ENCODE measurements around the gene UNC13A.

DNA sequence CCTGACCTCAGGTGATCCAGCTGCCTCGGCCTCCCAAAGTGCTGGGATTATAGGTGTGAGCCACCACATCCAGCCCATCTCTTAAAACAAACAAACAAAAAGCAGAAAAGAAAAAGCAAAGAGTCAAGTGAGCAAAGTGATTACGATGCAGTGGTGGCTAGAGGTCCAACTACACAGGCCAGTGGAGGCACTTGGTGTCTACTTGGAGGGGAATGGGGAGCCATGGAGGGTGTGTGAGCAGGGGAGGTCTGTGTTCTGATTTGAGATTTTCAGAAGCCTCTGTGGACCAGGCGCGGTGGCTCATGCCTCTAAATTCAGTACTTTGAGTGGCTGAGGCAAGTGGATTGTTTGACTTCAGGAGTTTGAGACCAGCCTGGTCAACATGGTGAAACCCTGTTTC is 126.1 kb downstream of the UNC13A start:
- TF ChIP-seq, protein P1, sequence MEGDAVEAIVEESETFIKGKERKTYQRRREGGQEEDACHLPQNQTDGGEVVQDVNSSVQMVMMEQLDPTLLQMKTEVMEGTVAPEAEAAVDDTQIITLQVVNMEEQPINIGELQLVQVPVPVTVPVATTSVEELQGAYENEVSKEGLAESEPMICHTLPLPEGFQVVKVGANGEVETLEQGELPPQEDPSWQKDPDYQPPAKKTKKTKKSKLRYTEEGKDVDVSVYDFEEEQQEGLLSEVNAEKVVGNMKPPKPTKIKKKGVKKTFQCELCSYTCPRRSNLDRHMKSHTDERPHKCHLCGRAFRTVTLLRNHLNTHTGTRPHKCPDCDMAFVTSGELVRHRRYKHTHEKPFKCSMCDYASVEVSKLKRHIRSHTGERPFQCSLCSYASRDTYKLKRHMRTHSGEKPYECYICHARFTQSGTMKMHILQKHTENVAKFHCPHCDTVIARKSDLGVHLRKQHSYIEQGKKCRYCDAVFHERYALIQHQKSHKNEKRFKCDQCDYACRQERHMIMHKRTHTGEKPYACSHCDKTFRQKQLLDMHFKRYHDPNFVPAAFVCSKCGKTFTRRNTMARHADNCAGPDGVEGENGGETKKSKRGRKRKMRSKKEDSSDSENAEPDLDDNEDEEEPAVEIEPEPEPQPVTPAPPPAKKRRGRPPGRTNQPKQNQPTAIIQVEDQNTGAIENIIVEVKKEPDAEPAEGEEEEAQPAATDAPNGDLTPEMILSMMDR (IDR thresholded peaks at IDR 0.05; ENCODE audit: insufficient read depth, low read length, poor library complexity, severe bottlenecking) = no peak
- TF ChIP-seq EZH2phosphoT487 (conservative IDR thresholded peaks at IDR 0.05; ENCODE audit: low read length) = no peak
